HL-60 (cell line): ENCODE measurements around the gene TAF4.

ENCODE experiments used
- DNase-seq, 2 experiments: peaks; one replicate each; pipeline ENCODE4 v3.0.0-alpha.2; 2010 to 2020; ENCODE audit warnings: low read depth in 1 of 2, low spot score in 1 of 2
- H3K27ac ChIP-seq: fragments of 250-450 bp; sonication (Bioruptor Pico); replicated peaks from 2 replicates; pipeline ENCODE4 v1.5.1; 2020; ENCODE audit warnings: mild to moderate bottlenecking, moderate library complexity
- H3K27me3 ChIP-seq: fragments of 250-450 bp; sonication (Bioruptor Pico); 2 replicates; pipeline ENCODE4 v1.5.1; 2021; ENCODE audit warnings: mild to moderate bottlenecking, moderate library complexity; ENCODE audit not compliant: insufficient read depth, poor library complexity, severe bottlenecking
- H3K4me3 ChIP-seq: replicated peaks from 2 replicates; pipeline ENCODE4 v1.5.1; 2011; ENCODE audit warnings: mild to moderate bottlenecking, control low read depth, low read length; ENCODE audit not compliant: insufficient read depth
- GABPA ChIP-seq: IDR thresholded peaks from 2 replicates; pipeline ENCODE4 v1.6.1; 2012; ENCODE audit warnings: low read depth
- POLR2AphosphoS5 ChIP-seq: IDR thresholded peaks from 2 replicates; pipeline ENCODE4 v1.6.1; 2012; ENCODE audit warnings: low read depth
- SPI1 ChIP-seq: IDR thresholded peaks from 2 replicates; pipeline ENCODE4 v1.6.1; 2012; ENCODE audit warnings: low read depth, mild to moderate bottlenecking, borderline replicate concordance
- TF ChIP-seq, protein P1 (sequence below): IDR thresholded peaks from 2 replicates; pipeline ENCODE4 v1.6.1; 2012; ENCODE audit warnings: low read depth; ENCODE audit not compliant: insufficient replicate concordance
- TF ChIP-seq, protein P2 (sequence below): IDR thresholded peaks from one replicate; pipeline ENCODE4 v1.5.1; 2011; ENCODE audit warnings: low read length, control low read depth, inconsistent platforms; ENCODE audit not compliant: insufficient read depth

TAF4 gene

DNA sequence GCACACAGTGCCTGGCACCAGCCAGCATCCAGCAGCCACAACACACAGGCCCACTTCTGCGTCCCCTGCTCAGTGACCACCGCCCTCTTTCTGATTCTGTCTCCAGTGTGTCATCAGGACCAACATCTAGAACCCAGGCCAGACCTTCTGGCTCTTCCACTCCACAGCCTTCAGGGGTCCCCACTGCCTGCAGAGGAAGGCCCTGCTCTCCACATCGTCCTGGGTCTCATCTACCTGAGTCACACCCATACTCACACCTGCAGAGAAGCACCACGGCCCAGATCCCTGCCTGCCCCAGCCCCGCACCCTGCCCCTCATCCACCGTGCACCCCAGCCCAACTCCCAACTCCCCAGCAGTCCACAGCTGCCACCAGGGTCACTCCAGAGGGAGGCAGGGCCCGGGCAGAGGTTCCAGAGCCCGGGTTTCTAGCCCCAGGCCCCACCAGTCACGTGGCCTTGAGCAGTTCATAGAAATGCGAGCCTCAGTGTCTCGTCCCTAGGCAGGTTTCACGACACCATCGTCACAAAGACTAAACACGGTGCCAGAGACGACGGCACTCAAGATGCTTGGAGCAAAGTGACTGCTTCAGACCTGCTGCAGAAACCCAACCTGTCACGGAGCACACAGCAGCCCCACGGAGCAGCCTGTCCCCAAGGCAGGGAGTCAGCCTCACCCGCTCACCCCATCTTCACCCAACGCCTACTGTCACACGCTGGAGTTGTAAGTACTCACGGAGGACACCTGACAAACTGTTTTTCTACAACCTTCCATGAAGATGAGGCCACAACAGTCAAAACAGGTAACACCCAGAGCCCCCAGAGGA, 16.1 kb downstream of the TAF4 start:
- DNase-seq = no peak
- no peaks in the 10 kb centered on the region for H3K27me3 ChIP-seq
- no peak overlapping the region for H3K27ac ChIP-seq
- H3K4me3 ChIP-seq = no peak overlapping the region
- no peak for TF ChIP-seq SPI1
- TF ChIP-seq GABPA = no peak
- TF ChIP-seq POLR2AphosphoS5 = no peak
- TF ChIP-seq, protein P1, sequence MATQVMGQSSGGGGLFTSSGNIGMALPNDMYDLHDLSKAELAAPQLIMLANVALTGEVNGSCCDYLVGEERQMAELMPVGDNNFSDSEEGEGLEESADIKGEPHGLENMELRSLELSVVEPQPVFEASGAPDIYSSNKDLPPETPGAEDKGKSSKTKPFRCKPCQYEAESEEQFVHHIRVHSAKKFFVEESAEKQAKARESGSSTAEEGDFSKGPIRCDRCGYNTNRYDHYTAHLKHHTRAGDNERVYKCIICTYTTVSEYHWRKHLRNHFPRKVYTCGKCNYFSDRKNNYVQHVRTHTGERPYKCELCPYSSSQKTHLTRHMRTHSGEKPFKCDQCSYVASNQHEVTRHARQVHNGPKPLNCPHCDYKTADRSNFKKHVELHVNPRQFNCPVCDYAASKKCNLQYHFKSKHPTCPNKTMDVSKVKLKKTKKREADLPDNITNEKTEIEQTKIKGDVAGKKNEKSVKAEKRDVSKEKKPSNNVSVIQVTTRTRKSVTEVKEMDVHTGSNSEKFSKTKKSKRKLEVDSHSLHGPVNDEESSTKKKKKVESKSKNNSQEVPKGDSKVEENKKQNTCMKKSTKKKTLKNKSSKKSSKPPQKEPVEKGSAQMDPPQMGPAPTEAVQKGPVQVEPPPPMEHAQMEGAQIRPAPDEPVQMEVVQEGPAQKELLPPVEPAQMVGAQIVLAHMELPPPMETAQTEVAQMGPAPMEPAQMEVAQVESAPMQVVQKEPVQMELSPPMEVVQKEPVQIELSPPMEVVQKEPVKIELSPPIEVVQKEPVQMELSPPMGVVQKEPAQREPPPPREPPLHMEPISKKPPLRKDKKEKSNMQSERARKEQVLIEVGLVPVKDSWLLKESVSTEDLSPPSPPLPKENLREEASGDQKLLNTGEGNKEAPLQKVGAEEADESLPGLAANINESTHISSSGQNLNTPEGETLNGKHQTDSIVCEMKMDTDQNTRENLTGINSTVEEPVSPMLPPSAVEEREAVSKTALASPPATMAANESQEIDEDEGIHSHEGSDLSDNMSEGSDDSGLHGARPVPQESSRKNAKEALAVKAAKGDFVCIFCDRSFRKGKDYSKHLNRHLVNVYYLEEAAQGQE = no peak
- TF ChIP-seq, protein P2, sequence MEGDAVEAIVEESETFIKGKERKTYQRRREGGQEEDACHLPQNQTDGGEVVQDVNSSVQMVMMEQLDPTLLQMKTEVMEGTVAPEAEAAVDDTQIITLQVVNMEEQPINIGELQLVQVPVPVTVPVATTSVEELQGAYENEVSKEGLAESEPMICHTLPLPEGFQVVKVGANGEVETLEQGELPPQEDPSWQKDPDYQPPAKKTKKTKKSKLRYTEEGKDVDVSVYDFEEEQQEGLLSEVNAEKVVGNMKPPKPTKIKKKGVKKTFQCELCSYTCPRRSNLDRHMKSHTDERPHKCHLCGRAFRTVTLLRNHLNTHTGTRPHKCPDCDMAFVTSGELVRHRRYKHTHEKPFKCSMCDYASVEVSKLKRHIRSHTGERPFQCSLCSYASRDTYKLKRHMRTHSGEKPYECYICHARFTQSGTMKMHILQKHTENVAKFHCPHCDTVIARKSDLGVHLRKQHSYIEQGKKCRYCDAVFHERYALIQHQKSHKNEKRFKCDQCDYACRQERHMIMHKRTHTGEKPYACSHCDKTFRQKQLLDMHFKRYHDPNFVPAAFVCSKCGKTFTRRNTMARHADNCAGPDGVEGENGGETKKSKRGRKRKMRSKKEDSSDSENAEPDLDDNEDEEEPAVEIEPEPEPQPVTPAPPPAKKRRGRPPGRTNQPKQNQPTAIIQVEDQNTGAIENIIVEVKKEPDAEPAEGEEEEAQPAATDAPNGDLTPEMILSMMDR = no peak

DNA sequence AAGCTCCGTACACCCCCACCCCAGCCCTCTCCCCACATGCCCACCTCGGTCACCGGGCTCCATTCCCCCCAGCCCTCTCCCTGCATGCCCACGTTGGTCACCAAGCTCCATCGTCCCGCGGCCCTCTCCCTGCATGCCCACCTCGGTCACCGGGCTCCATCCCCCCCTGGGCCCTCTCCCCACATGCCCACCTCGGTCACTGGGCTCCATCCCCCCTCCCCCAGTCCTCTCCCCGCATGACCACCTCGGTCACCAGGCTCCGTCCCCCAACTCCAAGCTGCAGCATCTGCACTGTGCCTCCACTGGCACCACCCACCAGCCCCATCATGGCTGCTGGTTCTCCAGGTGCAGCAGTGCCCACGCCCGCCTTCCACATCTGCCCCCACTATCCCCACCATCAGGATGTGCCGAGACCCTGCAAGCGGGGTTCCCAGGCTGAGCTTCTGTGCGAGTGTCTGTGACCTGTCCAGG, 16.8 kb downstream of the TAF4 start:
- Histone ChIP-seq H3K27me3 (no peaks in the 10 kb centered on the region), H3K27ac (no peak overlapping the region), H3K4me3 (no peak overlapping the region)
- no peak for DNase-seq
- TF ChIP-seq SPI1 (no peak), GABPA (no peak), POLR2AphosphoS5 (no peak)
- TF ChIP-seq, protein P1 = no peak
- TF ChIP-seq, protein P2 = no peak

DNA sequence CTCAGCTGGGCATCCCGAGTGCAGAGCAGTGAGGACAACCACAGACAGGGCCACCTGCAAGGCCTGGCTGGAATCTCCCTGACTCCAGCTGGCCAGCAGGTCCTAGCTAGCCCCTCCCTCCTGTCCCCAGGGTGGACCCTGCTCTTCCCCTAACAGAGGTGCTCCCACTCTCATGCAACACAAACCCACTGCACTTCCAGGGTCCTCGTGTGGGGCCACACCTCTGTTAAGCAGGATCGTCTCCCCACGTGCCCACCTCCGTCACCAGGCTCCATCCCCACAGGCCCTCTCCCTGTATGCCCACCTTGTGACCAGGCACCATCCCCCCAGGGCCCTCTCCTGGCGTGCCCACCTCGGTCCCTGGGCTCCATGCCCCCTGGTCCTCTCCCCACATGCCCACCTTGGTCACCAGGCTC, 17.3 kb downstream of the TAF4 start:
- TF ChIP-seq SPI1 (no peak), GABPA (no peak), POLR2AphosphoS5 (no peak)
- TF ChIP-seq, protein P1 = no peak
- TF ChIP-seq, protein P2 = no peak
- Histone ChIP-seq H3K4me3 (no peak overlapping the region), H3K27ac (no peak overlapping the region), H3K27me3 (no peaks in the 10 kb centered on the region)
- no peak for DNase-seq
